ENCODE measurements around the gene GARIN5A. TPM values are rescaled to one million over a fixed set of nuclear protein-coding genes. Genes with fewer than 3 reads are reported as not detected.
A peak's percentile ranks its signal among the peaks of the same experiment; 100 is the strongest.

Gene GARIN5A
- total RNA-seq, 4 donors from 2014 or later = 0.55 to 4.2 (median 0.79) TPM; not detected in 1

- Histone ChIP-seq H3K27me3 (peaks cover 20% of the 10 kb centered on the region), H3K9me3 (no peaks in the 10 kb centered on the region), H3K27ac (no peak overlapping the region), H3K4me1 (peaks cover 0 to 4% (median 0%) of the 10 kb centered on the region in 4 donors), H3K4me3 (no peak overlapping the region), H3K36me3 (no peaks in the 10 kb centered on the region)
- no peak for DNase-seq
- WGBS, 2 donors (ENCODE audit: low coverage in 1 of 2) = 41 to 47% methylated on average over 12 to 13 of the region's 13 CpGs
- intact Hi-C loops (cut with DNase I; ENCODE audit: low total_unique reads) = loop anchor here (1.0 kb wide), 1 partner anchor 28 kb away; no protein-coding TSS in a partner anchor
- TF ChIP-seq POLR2A (IDR thresholded peaks at IDR 0.05) = no peak
- TF ChIP-seq POLR2AphosphoS5 (IDR thresholded peaks at IDR 0.05) = no peak
- no peak for TF ChIP-seq EP300 (IDR thresholded peaks at IDR 0.05; ENCODE audit: low read depth)
- TF ChIP-seq CTCF (IDR thresholded peaks at IDR 0.05) = no peak
- in situ Hi-C loops (cut with MboI; ENCODE audit: low pct_ligation_motif_present in 1 of 4, low pct_unique_long_range_greater_than_20kb in 1 of 4, low sequenced_read_pairs in 3 of 4) = no loop called here
These were observed 11.9 kb upstream of the GARIN5A start for GRCh38 chr19:50488389-50489194.

- Histone ChIP-seq H3K36me3 (peaks cover 0 to 9% (median 4%) of the 10 kb centered on the region in 4 donors), H3K27ac (no peak overlapping the region), H3K27me3 (peaks cover 20% of the 10 kb centered on the region), H3K9me3 (no peaks in the 10 kb centered on the region), H3K4me3 (no peak overlapping the region), H3K4me1 (peaks cover 0 to under 1% (median 0%) of the 10 kb centered on the region in 4 donors)
- intact Hi-C loops (cut with DNase I; ENCODE audit: low total_unique reads) = no loop called here
- in situ Hi-C loops (cut with MboI; ENCODE audit: low pct_ligation_motif_present in 1 of 4, low pct_unique_long_range_greater_than_20kb in 1 of 4, low sequenced_read_pairs in 3 of 4) = no loop called here
- DNase-seq = no peak
- WGBS, 2 donors (ENCODE audit: low coverage in 1 of 2) = 88% methylated on average over 18 of the region's 18 CpGs; no CpG with 5 or more reads in 1 of the 2 donors
- no peak for TF ChIP-seq POLR2AphosphoS5 (IDR thresholded peaks at IDR 0.05)
- peak in 2 of 5 experiments; percentile 33 to 38 for TF ChIP-seq CTCF (IDR thresholded peaks at IDR 0.05)
- TF ChIP-seq POLR2A (IDR thresholded peaks at IDR 0.05) = no peak
- TF ChIP-seq EP300 (IDR thresholded peaks at IDR 0.05; ENCODE audit: low read depth) = no peak
These were observed 10.3 kb upstream of the GARIN5A start for GRCh38 chr19:50486823-50487515.

- H3K36me3 ChIP-seq = peaks cover 0 to 22% (median 11%) of the 10 kb centered on the region in 4 donors
- intact Hi-C loops (cut with DNase I; ENCODE audit: low total_unique reads) = no loop called here
- no peak for DNase-seq
These were observed 8.8 kb upstream of the GARIN5A start for GRCh38 chr19:50485284-50485955.

More at GRCh38 chr19:50485284-50485955, 8.8 kb upstream of the GARIN5A start:
- no peak overlapping the region for H3K27ac ChIP-seq
- no peak for TF ChIP-seq EP300 (IDR thresholded peaks at IDR 0.05; ENCODE audit: low read depth)
- TF ChIP-seq POLR2AphosphoS5 (IDR thresholded peaks at IDR 0.05) = no peak
- TF ChIP-seq POLR2A (IDR thresholded peaks at IDR 0.05) = no peak
- no peak for TF ChIP-seq CTCF (IDR thresholded peaks at IDR 0.05)
- no peaks in the 10 kb centered on the region for H3K4me1 ChIP-seq
- no peak overlapping the region for H3K4me3 ChIP-seq
- H3K27me3 ChIP-seq = peaks cover 13% of the 10 kb centered on the region
- WGBS, 2 donors (ENCODE audit: low coverage in 1 of 2) = 86% methylated on average over 10 of the region's 10 CpGs; no CpG with 5 or more reads in 1 of the 2 donors
- H3K9me3 ChIP-seq = no peaks in the 10 kb centered on the region
- in situ Hi-C loops (cut with MboI; ENCODE audit: low pct_ligation_motif_present in 1 of 4, low pct_unique_long_range_greater_than_20kb in 1 of 4, low sequenced_read_pairs in 3 of 4) = no loop called here
